Measurements from ENCODE around the gene SNTG2.
"Not testable (repeated sequence)": the region's sequence is repeated elsewhere in the genome, so short reads cannot be mapped to it uniquely, and the experiment has no call there.

The SNTG2 gene

GRCh38 chr2:1079873-1080799, 129.5 kb downstream of the SNTG2 start:
- H3K27ac ChIP-seq: no peak overlapping the region
- H3K4me3 ChIP-seq: no peak overlapping the region

DNA sequence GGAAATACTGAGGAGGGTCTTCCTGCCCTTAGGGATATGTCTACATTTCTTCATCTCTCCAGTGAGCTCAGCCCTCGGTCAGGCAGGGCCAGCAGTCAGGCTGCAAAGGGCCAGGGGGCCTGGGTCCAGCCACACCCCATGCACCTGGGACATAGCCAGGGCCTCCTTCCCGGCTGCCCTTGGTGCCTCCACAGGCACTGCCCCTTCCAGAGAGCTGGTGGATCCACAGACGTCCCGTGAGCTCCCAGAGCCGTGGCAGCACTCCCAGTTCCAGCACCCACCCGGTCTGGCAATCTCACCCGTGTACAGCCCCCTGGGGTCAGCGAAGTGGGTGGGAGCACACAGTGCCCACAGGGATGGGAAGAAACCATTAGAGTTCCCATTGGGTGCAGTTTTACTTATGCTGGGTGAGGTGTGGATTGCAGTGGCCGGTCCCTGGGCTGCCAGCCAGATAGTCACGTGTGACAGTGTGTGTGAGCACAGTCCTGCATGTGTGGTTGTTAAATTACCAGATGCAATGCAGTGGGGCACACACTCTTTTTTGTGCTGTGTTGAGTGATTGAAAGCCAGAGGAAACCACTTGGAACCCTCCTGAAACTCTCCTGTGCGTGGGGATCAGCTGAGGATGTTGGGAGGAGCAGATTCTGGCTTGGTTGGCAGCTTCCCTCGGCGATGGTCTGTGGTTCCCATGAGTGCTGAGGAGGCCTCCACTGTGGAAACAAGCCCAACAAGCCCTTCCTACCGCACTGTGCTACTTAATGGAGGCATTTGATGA, 131.0 kb downstream of the SNTG2 start:
- no peak overlapping the region for H3K27ac ChIP-seq
- no peak overlapping the region for H3K4me3 ChIP-seq

- no peak overlapping the region for H3K27ac ChIP-seq
Observed at GRCh38 chr2:1082456-1083205, 132.0 kb downstream of the SNTG2 start.

DNA sequence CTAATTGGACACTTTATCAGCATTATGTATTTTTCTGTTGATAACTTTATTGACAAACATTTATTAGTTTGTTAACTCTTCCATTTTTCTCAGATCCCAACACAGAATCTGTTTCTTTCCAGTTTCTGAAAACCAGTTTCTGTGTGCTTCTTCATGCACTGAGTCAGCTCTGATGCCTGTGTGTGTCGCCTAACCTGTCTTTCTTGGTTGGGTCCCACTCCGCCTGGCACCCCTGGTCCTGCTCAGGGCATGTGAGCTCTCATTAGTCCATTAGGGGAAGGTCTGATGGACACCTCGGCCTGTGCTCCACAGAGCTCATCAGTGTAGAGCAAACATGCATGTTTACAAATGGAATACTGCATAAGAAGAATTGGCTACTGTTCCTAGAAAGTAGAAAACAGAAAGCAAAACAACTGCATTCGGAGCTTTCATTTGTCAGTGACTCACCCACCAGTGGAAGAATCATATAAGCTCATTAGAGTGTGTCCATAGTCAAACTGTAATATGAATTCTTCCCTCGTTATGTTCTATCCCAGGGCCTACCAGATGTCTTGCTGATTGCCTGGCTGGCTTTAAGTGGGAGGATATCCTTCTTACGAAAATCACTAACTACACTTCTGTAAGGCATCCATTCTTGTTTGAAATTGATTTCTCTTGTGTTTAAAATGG, 137.7 kb downstream of the SNTG2 start:
- Histone ChIP-seq H3K4me3 (no peak overlapping the region), H3K27ac (no peak overlapping the region)

More at GRCh38 chr2:1082456-1083205, 132.0 kb downstream of the SNTG2 start:
- H3K4me3 ChIP-seq: no peak overlapping the region

GRCh38 chr2:1088940-1089339, 138.3 kb downstream of the SNTG2 start:
- no peak overlapping the region for H3K27ac ChIP-seq

GRCh38 chr2:1091895-1092585, 141.4 kb downstream of the SNTG2 start:
- Histone ChIP-seq H3K27ac (no peak overlapping the region), H3K4me3 (no peak overlapping the region)

More at GRCh38 chr2:1088940-1089339, 138.3 kb downstream of the SNTG2 start:
- H3K4me3 ChIP-seq: no peak overlapping the region

DNA sequence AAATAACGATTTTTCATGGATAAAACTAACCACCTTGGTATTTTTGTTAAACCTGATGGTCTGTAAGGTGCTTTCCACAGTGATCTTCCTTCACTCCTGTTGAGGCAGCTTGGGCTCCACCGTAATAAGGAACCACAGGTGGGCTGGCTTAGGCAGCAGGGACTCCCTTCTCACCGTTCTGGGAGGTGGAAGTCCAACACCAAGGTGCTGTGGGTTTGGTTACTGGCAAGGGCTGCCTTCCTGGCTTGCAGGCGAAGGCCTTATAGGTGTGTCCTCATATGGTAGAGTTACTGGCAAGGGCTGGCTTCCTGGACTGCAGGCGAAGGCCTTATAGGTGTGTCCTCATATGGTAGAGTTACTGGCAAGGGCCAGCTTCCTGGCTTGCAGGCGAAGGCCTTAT, 143.0 kb downstream of the SNTG2 start:
- H3K27ac ChIP-seq: peak overlapping the region in 2 of 21 experiments; percentile 39 to 49
- H3K4me3 ChIP-seq: not testable (repeated sequence)

DNA sequence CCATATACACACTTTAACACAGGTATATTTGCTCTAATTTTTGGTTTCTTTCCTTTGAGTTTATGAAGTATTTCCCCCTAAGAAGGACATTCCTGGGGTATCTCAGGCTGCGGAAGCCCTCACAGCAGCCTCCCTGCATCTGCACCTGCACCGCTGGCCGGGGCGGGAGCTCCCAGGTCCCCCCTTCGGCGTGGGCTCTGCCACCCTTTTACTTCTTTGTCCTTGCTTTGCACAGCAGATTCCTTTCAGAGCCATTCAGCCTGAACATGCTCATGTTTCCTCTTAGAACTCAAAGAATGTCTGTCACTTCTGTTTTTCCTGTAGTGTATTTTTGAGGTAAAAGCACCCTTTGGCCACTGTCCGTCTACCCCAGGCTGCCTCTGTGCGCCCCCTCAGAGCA, 146.5 kb downstream of the SNTG2 start:
- no peak overlapping the region for H3K27ac ChIP-seq
- no peak overlapping the region for H3K4me3 ChIP-seq

- H3K4me3 ChIP-seq: no peak overlapping the region
- no peak overlapping the region for H3K27ac ChIP-seq
Observed at GRCh38 chr2:1099418-1099817, 148.8 kb downstream of the SNTG2 start.

GRCh38 chr2:1101011-1101782, 150.5 kb downstream of the SNTG2 start:
- no peak overlapping the region for H3K27ac ChIP-seq
- no peak overlapping the region for H3K4me3 ChIP-seq

DNA sequence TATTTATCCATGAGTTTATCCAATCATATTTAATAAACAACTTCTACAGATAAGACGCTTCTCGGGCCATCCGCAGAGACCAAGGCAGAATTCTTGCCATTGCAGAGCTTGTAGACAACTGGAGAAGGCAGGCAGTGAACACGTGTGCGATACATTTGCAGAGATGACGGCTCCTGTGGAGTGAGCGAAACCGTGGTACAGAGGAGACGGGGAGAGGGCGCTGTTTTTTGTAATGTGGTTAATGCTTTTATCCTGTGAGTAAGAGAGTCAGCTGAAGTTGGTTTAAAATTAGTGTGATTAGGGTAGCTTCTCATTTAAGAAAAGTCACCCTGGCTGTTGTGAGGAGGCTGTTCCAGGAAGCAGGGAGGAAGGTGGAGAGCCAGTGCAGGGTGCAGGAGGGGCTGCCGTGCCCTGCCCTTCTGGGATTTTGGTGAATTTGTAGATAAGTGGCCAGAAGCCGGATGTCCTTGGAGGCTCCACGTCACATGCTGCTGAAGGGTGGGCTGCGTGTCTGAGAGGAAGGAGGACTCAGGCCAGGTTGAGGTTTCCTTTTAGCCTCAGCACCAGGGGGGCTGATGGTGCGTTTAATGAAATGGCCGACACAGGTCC, 151.4 kb downstream of the SNTG2 start:
- no peak overlapping the region for H3K27ac ChIP-seq
- no peak overlapping the region for H3K4me3 ChIP-seq

GRCh38 chr2:1104364-1104763, 153.7 kb downstream of the SNTG2 start:
- Histone ChIP-seq H3K4me3 (no peak overlapping the region), H3K27ac (no peak overlapping the region)

DNA sequence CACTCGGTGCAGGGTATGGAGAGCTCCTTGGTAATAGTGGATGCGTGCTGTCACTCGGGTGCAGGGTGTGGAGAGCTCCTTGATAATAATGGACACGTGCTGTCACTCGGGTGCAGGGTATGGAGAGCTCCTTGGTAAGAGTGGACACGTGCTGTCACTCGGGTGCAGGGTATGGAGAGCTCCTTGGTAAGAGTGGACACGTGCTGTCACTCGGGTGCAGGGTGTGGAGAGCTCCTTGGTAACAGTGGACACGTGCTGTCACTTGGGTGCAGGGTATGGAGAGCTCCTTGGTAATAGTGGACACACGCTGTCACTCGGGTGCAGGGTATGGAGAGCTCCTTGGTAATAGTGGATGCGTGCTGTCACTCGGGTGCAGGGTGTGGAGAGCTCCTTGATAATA, 155.7 kb downstream of the SNTG2 start:
- not testable (repeated sequence) for H3K27ac ChIP-seq, H3K4me3 ChIP-seq

GRCh38 chr2:1115843-1116539, 165.3 kb downstream of the SNTG2 start:
- no peak overlapping the region for H3K4me3 ChIP-seq

GRCh38 chr2:1117569-1117968, 166.9 kb downstream of the SNTG2 start:
- Histone ChIP-seq H3K4me3 (no peak overlapping the region), H3K27ac (no peak overlapping the region)

More at GRCh38 chr2:1115843-1116539, 165.3 kb downstream of the SNTG2 start:
- no peak overlapping the region for H3K27ac ChIP-seq

DNA sequence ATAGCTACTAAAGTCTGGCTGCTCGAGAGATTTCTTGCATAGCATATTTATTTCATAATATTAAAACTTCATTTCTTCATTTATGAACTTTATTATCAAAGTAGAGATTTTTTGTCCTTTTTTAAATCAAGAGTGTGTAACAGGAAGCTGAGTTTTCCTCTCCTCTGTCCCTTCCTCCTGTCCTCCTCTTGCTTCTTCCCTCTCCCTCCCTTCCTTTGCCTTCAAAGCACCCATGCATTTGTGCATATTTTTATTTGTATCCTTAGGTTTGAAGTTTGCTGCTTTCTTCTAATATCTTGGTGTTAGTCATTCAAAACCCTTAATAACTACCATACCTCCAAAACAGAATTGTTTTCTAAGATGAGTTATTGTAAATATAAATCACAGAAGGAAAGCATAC, 174.6 kb downstream of the SNTG2 start:
- no peak overlapping the region for H3K4me3 ChIP-seq
- no peak overlapping the region for H3K27ac ChIP-seq

- Histone ChIP-seq H3K4me3 (no peak overlapping the region), H3K27ac (no peak overlapping the region)
Observed at GRCh38 chr2:1125633-1126370, 175.2 kb downstream of the SNTG2 start.
